ENCODE measurements around the gene RBL2. TPM values are rescaled to one million over a fixed set of nuclear protein-coding genes. Genes with fewer than 3 reads are reported as not detected.

RBL2 gene
- total and polyA plus RNA-seq, 9 of the 15 experiments (the other 6 are each of a cell fraction or from before 2014, with no cell fraction given), result 7.8 to 76.3 (median 28.5) TPM

DNA sequence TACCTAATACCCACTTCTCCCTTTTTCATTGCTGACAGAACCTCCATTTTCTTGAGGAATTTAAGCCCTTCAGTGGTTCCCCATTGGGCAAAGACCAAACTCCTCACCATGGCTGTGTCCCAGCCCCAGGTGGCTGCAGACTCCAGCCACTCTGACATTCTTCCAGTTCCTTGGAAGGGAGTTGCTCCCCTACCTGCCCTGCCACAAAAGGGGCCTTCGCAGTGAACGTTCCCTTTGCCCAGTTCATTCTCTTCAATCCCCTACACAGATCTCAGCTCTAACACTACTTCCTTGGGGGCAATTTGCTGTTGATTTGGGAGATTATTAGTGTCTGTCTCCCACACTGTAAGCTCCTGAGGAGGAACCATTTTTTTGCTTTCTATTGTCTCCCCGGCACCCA lies 72.0 kb downstream of the RBL2 start (continued):
- TF ChIP-seq, protein P1, sequence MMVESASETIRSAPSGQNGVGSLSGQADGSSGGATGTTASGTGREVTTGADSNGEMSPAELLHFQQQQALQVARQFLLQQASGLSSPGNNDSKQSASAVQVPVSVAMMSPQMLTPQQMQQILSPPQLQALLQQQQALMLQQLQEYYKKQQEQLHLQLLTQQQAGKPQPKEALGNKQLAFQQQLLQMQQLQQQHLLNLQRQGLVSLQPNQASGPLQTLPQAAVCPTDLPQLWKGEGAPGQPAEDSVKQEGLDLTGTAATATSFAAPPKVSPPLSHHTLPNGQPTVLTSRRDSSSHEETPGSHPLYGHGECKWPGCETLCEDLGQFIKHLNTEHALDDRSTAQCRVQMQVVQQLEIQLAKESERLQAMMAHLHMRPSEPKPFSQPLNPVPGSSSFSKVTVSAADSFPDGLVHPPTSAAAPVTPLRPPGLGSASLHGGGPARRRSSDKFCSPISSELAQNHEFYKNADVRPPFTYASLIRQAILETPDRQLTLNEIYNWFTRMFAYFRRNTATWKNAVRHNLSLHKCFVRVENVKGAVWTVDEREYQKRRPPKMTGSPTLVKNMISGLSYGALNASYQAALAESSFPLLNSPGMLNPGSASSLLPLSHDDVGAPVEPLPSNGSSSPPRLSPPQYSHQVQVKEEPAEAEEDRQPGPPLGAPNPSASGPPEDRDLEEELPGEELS (CRISPR knock-in tag; IDR thresholded peaks at IDR 0.05; ENCODE audit: borderline replicate concordance), result no peak
- TF ChIP-seq KDM2B (CRISPR knock-in tag; IDR thresholded peaks at IDR 0.05) (no peak), ERF (CRISPR knock-in tag; IDR thresholded peaks at IDR 0.05) (no peak)
- TF ChIP-seq, protein P2, sequence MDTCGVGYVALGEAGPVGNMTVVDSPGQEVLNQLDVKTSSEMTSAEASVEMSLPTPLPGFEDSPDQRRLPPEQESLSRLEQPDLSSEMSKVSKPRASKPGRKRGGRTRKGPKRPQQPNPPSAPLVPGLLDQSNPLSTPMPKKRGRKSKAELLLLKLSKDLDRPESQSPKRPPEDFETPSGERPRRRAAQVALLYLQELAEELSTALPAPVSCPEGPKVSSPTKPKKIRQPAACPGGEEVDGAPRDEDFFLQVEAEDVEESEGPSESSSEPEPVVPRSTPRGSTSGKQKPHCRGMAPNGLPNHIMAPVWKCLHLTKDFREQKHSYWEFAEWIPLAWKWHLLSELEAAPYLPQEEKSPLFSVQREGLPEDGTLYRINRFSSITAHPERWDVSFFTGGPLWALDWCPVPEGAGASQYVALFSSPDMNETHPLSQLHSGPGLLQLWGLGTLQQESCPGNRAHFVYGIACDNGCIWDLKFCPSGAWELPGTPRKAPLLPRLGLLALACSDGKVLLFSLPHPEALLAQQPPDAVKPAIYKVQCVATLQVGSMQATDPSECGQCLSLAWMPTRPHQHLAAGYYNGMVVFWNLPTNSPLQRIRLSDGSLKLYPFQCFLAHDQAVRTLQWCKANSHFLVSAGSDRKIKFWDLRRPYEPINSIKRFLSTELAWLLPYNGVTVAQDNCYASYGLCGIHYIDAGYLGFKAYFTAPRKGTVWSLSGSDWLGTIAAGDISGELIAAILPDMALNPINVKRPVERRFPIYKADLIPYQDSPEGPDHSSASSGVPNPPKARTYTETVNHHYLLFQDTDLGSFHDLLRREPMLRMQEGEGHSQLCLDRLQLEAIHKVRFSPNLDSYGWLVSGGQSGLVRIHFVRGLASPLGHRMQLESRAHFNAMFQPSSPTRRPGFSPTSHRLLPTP (IDR thresholded peaks at IDR 0.05; ENCODE audit: borderline replicate concordance, extremely low read depth, insufficient read length), result no peak
